Cardiac muscle cell (in vitro differentiated cells and primary cell): ENCODE measurements around the gene TMEM219. TPM values are rescaled to one million over a fixed set of nuclear protein-coding genes. Genes with fewer than 3 reads are reported as not detected.
"Not testable (repeated sequence)": the region's sequence is repeated elsewhere in the genome, so short reads cannot be mapped to it uniquely, and the experiment has no call there.

Experiments used
- DNase-seq, 2 donors: peaks; one replicate each; pipeline versions ENCODE4 v3.0.0 to v3.0.0-alpha.2; 2010 to 2017; ENCODE audit warnings: low read depth in 1 of 2, low spot score in 1 of 2
- H3K27ac ChIP-seq: fragments of 200-600 bp; sonication (generic); 2 replicates; pipeline ENCODE4 v1.5.1; 2016
- H3K27me3 ChIP-seq: fragments of 200-600 bp; sonication (generic); 2 replicates; pipeline ENCODE4 v1.6.0; 2016; ENCODE audit warnings: control low read depth
- H3K36me3 ChIP-seq: fragments of 200-600 bp; sonication (generic); 2 replicates; pipeline ENCODE4 v1.5.1; 2016; ENCODE audit warnings: control low read depth
- H3K4me1 ChIP-seq: fragments of 200-600 bp; sonication (generic); 2 replicates; pipeline ENCODE4 v1.8.1; 2017; ENCODE audit warnings: low read depth, mild to moderate bottlenecking, mixed run types
- H3K4me3 ChIP-seq: fragments of 200-600 bp; sonication (generic); 2 replicates; pipeline ENCODE4 v1.5.1; 2016; ENCODE audit warnings: mild to moderate bottlenecking
- H3K9me3 ChIP-seq: fragments of 200-600 bp; sonication (generic); 2 replicates; pipeline ENCODE4 v1.5.1; 2017; ENCODE audit warnings: low read depth, mild to moderate bottlenecking, control low read depth
- CTCF ChIP-seq: IDR thresholded peaks from 2 replicates; pipeline ENCODE4 v1.5.1; 2012; ENCODE audit warnings: low read depth, mild to moderate bottlenecking, low read length
- polyA plus RNA-seq: library from polyadenylated mRNA; unstranded; fragments of >200 nt; fragmentation: Nextera tagmentation; extraction: Ambion mirVana; gene quantifications from 2 replicates; pipeline ENCODE4 v1.2.1, GENCODE V29; 2016
- total RNA-seq: library from RNA; depleted of rRNA; stranded (reverse); fragments of >200 nt; gene quantifications from 2 replicates; pipeline ENCODE4 v1.2.3, GENCODE V29; 2016

The TMEM219 gene
- total and polyA plus RNA-seq, 2 experiments from 2014 or later, result 109 to 110 TPM

- peak within 1 kb of the TSS; percentile 76 for H3K4me3 ChIP-seq
- H3K27me3 ChIP-seq, result no peaks in the 10 kb centered on the region
- H3K27ac ChIP-seq, result peak within 1 kb of the TSS; percentile 94
- H3K4me1 ChIP-seq, result peaks cover 13% of the 10 kb centered on the region
- H3K9me3 ChIP-seq, result no peaks in the 10 kb centered on the region
- no peak for TF ChIP-seq CTCF
- no peaks in the 10 kb centered on the region for H3K36me3 ChIP-seq
- DNase-seq, result peak; percentile 85 to 93
These were observed 35.8 kb upstream of the TMEM219 start, which contains the start of gene KCTD13 for GRCh38 chr16:29925781-29926710. TSS of gene KCTD13 (minus strand) at chr16:29926226. CDS start at chr16:29926033, 193 bp downstream.

DNA sequence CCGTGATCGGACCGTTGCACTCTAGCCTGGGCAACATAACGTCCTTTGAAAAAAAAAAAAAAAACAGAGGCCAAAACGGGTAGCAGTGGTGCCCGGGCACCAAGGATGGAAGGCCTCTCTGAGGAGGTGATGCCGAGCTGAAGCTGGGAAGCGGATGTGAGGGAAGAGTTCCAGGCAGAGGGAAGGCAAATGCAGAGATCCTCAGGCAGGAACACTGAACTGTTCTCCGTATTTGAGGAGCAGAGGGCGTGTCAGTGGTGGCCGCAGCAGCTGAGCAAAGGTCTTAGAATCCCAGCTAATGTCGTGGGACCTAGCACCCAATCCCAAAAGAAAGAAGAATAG, 35.2 kb upstream of the TMEM219 start:
- Histone ChIP-seq H3K4me1 (peaks cover 13% of the 10 kb centered on the region), H3K36me3 (no peaks in the 10 kb centered on the region), H3K27me3 (no peaks in the 10 kb centered on the region), H3K9me3 (no peaks in the 10 kb centered on the region), H3K27ac (peak overlapping the region; percentile 94), H3K4me3 (peak overlapping the region; percentile 76)
- no peak for DNase-seq
- TF ChIP-seq CTCF, result no peak

- no peak for DNase-seq
- Histone ChIP-seq H3K9me3 (no peaks in the 10 kb centered on the region), H3K36me3 (no peaks in the 10 kb centered on the region), H3K4me3 (peak overlapping the region; percentile 76), H3K27ac (peak overlapping the region; percentile 94), H3K4me1 (peaks cover 13% of the 10 kb centered on the region), H3K27me3 (no peaks in the 10 kb centered on the region)
- no peak for TF ChIP-seq CTCF
These were observed 34.6 kb upstream of the TMEM219 start for GRCh38 chr16:29927070-29927905.

- H3K36me3 ChIP-seq, H3K4me1 ChIP-seq, H3K27me3 ChIP-seq, H3K9me3 ChIP-seq, H3K27ac ChIP-seq, DNase-seq, H3K4me3 ChIP-seq: not testable (repeated sequence)
These were observed 30.1 kb upstream of the TMEM219 start for GRCh38 chr16:29931750-29932149.

GRCh38 chr16:29940656-29941055, 21.2 kb upstream of the TMEM219 start:
- Histone ChIP-seq H3K36me3 (no peaks in the 10 kb centered on the region), H3K9me3 (no peaks in the 10 kb centered on the region), H3K4me3 (no peak overlapping the region), H3K27ac (no peak overlapping the region), H3K27me3 (no peaks in the 10 kb centered on the region), H3K4me1 (no peaks in the 10 kb centered on the region)
- no peak for TF ChIP-seq CTCF
- DNase-seq, result peak in 1 of 2 donors; percentile 64
